ENCODE measurements around the gene DNASE1L1. TPM values are rescaled to one million over a fixed set of nuclear protein-coding genes. Genes with fewer than 3 reads are reported as not detected.

Gene DNASE1L1
- polyA plus RNA-seq, 1 of the 3 experiments (the other 2 are of a cell fraction): 18.2 TPM

GRCh38 chrX:154358011-154358410 is 51.0 kb downstream of the DNASE1L1 start:
- Histone ChIP-seq H3K4me1 (ENCODE audit: control insufficient read depth in 1 of 2, insufficient read depth in 2 of 2, low read depth in 1 of 2, low read length in 1 of 2) (no peaks in the 10 kb centered on the region), H3K4me3 (ENCODE audit: low read depth in 2 of 2, low read length in 1 of 2) (no peak overlapping the region), H2AFZ (ENCODE audit: low read depth) (no peak overlapping the region), H3K9me3 (no peaks in the 10 kb centered on the region), H3K9me2 (no peaks in the 10 kb centered on the region), H3K27ac (ENCODE audit: low read depth in 2 of 2, low read length in 1 of 2) (no peak overlapping the region), H3K36me3 (replicated peaks in 1 of 2; ENCODE audit: control insufficient read depth in 1 of 2, insufficient read depth in 2 of 2, low read length in 1 of 2) (peaks cover 3 to 72% of the 10 kb centered on the region in 2 experiments), H3K27me3 (ENCODE audit: insufficient read depth) (no peaks in the 10 kb centered on the region), H4K20me1 (ENCODE audit: insufficient read depth) (peaks cover 98% of the 10 kb centered on the region), H3K9ac (no peak overlapping the region), H3F3A (replicated peaks; ENCODE audit: insufficient read depth) (peaks cover 57% of the 10 kb centered on the region), H3K4me2 (no peak overlapping the region), H3K79me2 (ENCODE audit: insufficient read depth) (peaks cover 63% of the 10 kb centered on the region)
- no peak for DNase-seq
- WGBS (ENCODE audit: low lambda C conversion rate): 80% methylated on average over 1 of the region's 11 CpGs
- ChIA-PET POLR2A (interaction anchor here (1.9 kb wide), 1 partner anchor 12 kb away, joined by 4 read pairs; no protein-coding TSS in a partner anchor), CTCF (no interaction called here)
- TF ChIP-seq EP300 (IDR thresholded peaks at IDR 0.05; ENCODE audit: borderline replicate concordance in 1 of 2, low read depth in 1 of 2, low read length in 1 of 2): no peak
- no peak for TF ChIP-seq CTCF (IDR thresholded peaks at IDR 0.05)
- TF ChIP-seq MEF2A (IDR thresholded peaks at IDR 0.05; ENCODE audit: borderline replicate concordance, low read depth): no peak
- TF ChIP-seq NRF1 (IDR thresholded peaks at IDR 0.05; ENCODE audit: low read depth, low read length): no peak
- TF ChIP-seq TCF12 (IDR thresholded peaks at IDR 0.05): no peak
- TF ChIP-seq IRF3 (IDR thresholded peaks at IDR 0.05; ENCODE audit: low read depth, low read length): no peak
- TF ChIP-seq PBX3 (IDR thresholded peaks at IDR 0.05): no peak
- no peak for TF ChIP-seq ELF1 (IDR thresholded peaks at IDR 0.05)
- no peak for TF ChIP-seq CHD2 (IDR thresholded peaks at IDR 0.05; ENCODE audit: low read length, partially characterized antibody)
- TF ChIP-seq TAF1 (IDR thresholded peaks at IDR 0.05; ENCODE audit: borderline replicate concordance, low read depth, low read length): no peak
- TF ChIP-seq JUND (IDR thresholded peaks at IDR 0.05): no peak
- TF ChIP-seq NFIC (IDR thresholded peaks at IDR 0.05; ENCODE audit: borderline replicate concordance): no peak
- TF ChIP-seq RCOR1 (IDR thresholded peaks at IDR 0.05; ENCODE audit: low read length): no peak
- TF ChIP-seq YY1 (IDR thresholded peaks at IDR 0.05; ENCODE audit: low read depth): no peak

- Histone ChIP-seq H3K4me3 (ENCODE audit: low read depth in 2 of 2, low read length in 1 of 2) (no peak overlapping the region), H3K79me2 (ENCODE audit: insufficient read depth) (peaks cover 55% of the 10 kb centered on the region), H3K27me3 (ENCODE audit: insufficient read depth) (no peaks in the 10 kb centered on the region), H3K9me3 (no peaks in the 10 kb centered on the region), H3K9me2 (no peaks in the 10 kb centered on the region), H3K9ac (no peak overlapping the region), H4K20me1 (ENCODE audit: insufficient read depth) (peaks cover 98% of the 10 kb centered on the region), H3F3A (replicated peaks; ENCODE audit: insufficient read depth) (peaks cover 55% of the 10 kb centered on the region), H3K36me3 (replicated peaks in 1 of 2; ENCODE audit: control insufficient read depth in 1 of 2, insufficient read depth in 2 of 2, low read length in 1 of 2) (peaks cover 3 to 76% of the 10 kb centered on the region in 2 experiments), H3K27ac (ENCODE audit: low read depth in 2 of 2, low read length in 1 of 2) (no peak overlapping the region), H3K4me1 (ENCODE audit: control insufficient read depth in 1 of 2, insufficient read depth in 2 of 2, low read depth in 1 of 2, low read length in 1 of 2) (no peaks in the 10 kb centered on the region), H2AFZ (ENCODE audit: low read depth) (no peak overlapping the region), H3K4me2 (no peak overlapping the region)
- TF ChIP-seq USF1 (IDR thresholded peaks at IDR 0.05; ENCODE audit: borderline replicate concordance, low read depth) (no peak), TCF12 (IDR thresholded peaks at IDR 0.05) (no peak), MEF2A (IDR thresholded peaks at IDR 0.05; ENCODE audit: borderline replicate concordance, low read depth) (no peak), RFX5 (IDR thresholded peaks at IDR 0.05; ENCODE audit: low read length) (no peak), RXRA (IDR thresholded peaks at IDR 0.05; ENCODE audit: borderline replicate concordance, low read depth) (no peak), RCOR1 (IDR thresholded peaks at IDR 0.05; ENCODE audit: low read length) (no peak), IRF3 (IDR thresholded peaks at IDR 0.05; ENCODE audit: low read depth, low read length) (no peak), MAX (IDR thresholded peaks at IDR 0.05; ENCODE audit: low read depth) (no peak), TEAD4 (IDR thresholded peaks at IDR 0.05; ENCODE audit: borderline replicate concordance, insufficient read depth) (no peak), JUND (IDR thresholded peaks at IDR 0.05) (no peak), POLR2AphosphoS5 (IDR thresholded peaks at IDR 0.05; ENCODE audit: low read depth, low read length) (no peak), EP300 (IDR thresholded peaks at IDR 0.05; ENCODE audit: borderline replicate concordance in 1 of 2, low read depth in 1 of 2, low read length in 1 of 2) (no peak)
- WGBS (ENCODE audit: low lambda C conversion rate): 74% methylated on average over 21 of the region's 27 CpGs
- POLR2A ChIA-PET: interaction anchor here (1.9 kb wide), 1 partner anchor 13 kb away, joined by 4 read pairs; no protein-coding TSS in a partner anchor
- DNase-seq: no peak
- CTCF ChIA-PET: no interaction called here
These were observed 51.8 kb downstream of the DNASE1L1 start for GRCh38 chrX:154357205-154357604.

Data from SK-N-SH (cell line).